Parathyroid adenoma (tissue), 2 donors: ENCODE measurements around the gene FLYWCH1.

Source experiments
- H2AFZ ChIP-seq: fragments of 300-600 bp; sonication (generic); one replicate; pipeline ENCODE4 v1.7.0; 2017; ENCODE audit warnings: antibody characterized with exemption, mild to moderate bottlenecking
- H3K27ac ChIP-seq: fragments of 300-600 bp; sonication (generic); one replicate; pipeline ENCODE4 v1.7.0; 2017
- H3K27me3 ChIP-seq: fragments of 300-600 bp; sonication (generic); one replicate; pipeline ENCODE4 v1.7.0; 2017; ENCODE audit warnings: low read length; ENCODE audit not compliant: control insufficient read depth, insufficient read depth
- H3K36me3 ChIP-seq: fragments of 300-600 bp; sonication (generic); one replicate; pipeline ENCODE4 v1.7.0; 2017; ENCODE audit warnings: low read length; ENCODE audit not compliant: control insufficient read depth, insufficient read depth
- H3K4me1 ChIP-seq: fragments of 300-600 bp; sonication (generic); one replicate; pipeline ENCODE4 v1.7.0; 2017; ENCODE audit warnings: control low read depth
- H3K4me2 ChIP-seq: fragments of 300-600 bp; sonication (generic); one replicate; pipeline ENCODE4 v1.7.0; 2017; ENCODE audit warnings: low read length
- H3K4me3 ChIP-seq: fragments of 300-600 bp; sonication (generic); one replicate; pipeline ENCODE4 v1.7.0; 2017; ENCODE audit warnings: low read depth, low read length
- H3K79me2 ChIP-seq: fragments of 300-600 bp; sonication (generic); one replicate; pipeline ENCODE4 v1.7.0; 2017; ENCODE audit warnings: control low read depth
- H3K9ac ChIP-seq: fragments of 300-600 bp; sonication (generic); one replicate; pipeline ENCODE4 v1.7.0; 2017; ENCODE audit warnings: mild to moderate bottlenecking
- H3K9me3 ChIP-seq: fragments of 300-600 bp; sonication (generic); one replicate; pipeline ENCODE4 v1.7.0; 2017; ENCODE audit warnings: low read length; ENCODE audit not compliant: control insufficient read depth
- TF ChIP-seq, protein P1 (sequence below): fragments of 300-600 bp; sonication (generic); IDR thresholded peaks from one replicate; pipeline ENCODE4 v1.7.0; 2017; ENCODE audit warnings: antibody characterized with exemption, mild to moderate bottlenecking
- donor health status: primary hyperparathyroidism.

Gene FLYWCH1

DNA sequence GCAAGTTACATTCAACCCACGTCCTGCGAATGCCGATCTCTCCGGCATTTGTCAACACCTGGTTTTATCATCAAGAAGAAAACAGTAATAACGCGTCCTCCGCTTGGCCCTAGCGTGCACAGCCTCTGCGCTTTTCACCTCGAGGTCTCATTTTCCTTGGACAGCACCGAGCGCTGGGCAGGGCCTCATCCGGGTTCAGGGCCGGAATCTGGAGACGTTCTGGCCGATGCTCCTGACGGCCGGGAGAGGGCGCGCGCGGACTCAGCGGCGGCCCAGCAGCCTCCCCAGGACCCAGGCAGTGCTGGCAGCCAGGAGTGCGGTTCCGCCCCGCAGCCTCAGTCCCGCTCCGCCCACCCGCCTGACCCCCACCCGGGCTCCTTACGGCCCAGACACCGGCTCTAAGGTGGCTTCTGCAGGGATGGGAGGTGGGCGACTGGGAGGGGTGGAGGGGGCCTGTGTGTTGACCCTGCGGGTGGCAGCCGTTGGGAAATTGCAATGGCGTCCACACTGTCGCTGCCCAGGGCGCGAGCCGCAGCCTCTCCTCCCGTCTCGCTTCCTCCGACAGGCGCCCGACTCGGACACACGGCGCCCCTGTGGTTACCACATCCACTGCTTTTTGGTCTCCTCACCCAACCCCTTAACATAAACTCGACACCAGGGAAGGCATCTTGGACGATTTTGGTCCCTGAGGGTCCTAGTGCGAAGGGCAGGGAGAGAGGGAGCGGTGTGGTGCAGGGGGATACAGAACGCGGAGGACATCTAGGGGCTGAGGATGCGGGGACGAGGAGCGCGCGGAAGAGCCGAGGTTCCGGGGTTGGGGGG, 7.4 kb upstream of the FLYWCH1 start:
- H3K9ac ChIP-seq: peak overlapping the region; percentile 41
- peaks cover 10% of the 10 kb centered on the region for H3K4me1 ChIP-seq
- H3K27me3 ChIP-seq: no peaks in the 10 kb centered on the region

DNA sequence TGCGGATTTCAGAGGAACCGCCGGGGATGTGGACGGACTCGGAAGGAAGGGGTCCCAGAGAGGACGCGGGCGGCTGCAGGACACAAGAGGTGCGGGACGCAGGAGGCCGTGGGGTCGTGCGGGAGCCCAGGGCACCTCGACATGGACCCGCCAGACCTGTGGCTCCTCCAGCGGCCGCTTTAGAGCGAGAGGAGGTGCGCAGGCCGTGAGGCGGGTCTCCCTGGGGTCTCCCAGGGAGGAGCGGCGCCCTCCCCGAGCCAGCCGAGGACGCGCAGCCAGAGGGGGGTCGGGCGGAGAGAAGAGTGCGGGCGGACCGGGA, 6.8 kb upstream of the FLYWCH1 start:
- H3K9me3 ChIP-seq: no peaks in the 10 kb centered on the region
- H3K27me3 ChIP-seq: no peaks in the 10 kb centered on the region
- H3K36me3 ChIP-seq: no peaks in the 10 kb centered on the region
- peaks cover 10% of the 10 kb centered on the region for H3K4me1 ChIP-seq
- H3K4me3 ChIP-seq: peak overlapping the region; percentile 93
- H3K9ac ChIP-seq: peak overlapping the region; percentile 41
- H3K27ac ChIP-seq: peak overlapping the region; percentile 94
- TF ChIP-seq, protein P1, sequence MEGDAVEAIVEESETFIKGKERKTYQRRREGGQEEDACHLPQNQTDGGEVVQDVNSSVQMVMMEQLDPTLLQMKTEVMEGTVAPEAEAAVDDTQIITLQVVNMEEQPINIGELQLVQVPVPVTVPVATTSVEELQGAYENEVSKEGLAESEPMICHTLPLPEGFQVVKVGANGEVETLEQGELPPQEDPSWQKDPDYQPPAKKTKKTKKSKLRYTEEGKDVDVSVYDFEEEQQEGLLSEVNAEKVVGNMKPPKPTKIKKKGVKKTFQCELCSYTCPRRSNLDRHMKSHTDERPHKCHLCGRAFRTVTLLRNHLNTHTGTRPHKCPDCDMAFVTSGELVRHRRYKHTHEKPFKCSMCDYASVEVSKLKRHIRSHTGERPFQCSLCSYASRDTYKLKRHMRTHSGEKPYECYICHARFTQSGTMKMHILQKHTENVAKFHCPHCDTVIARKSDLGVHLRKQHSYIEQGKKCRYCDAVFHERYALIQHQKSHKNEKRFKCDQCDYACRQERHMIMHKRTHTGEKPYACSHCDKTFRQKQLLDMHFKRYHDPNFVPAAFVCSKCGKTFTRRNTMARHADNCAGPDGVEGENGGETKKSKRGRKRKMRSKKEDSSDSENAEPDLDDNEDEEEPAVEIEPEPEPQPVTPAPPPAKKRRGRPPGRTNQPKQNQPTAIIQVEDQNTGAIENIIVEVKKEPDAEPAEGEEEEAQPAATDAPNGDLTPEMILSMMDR: no peak
- peak overlapping the region; percentile 98 for H3K4me2 ChIP-seq
- peak overlapping the region; percentile 96 for H2AFZ ChIP-seq
- H3K79me2 ChIP-seq: no peaks in the 10 kb centered on the region

More for the DNA sequence above, 7.4 kb upstream of the FLYWCH1 start:
- TF ChIP-seq, protein P1: peak; percentile 98
- Histone ChIP-seq H3K27ac (peak overlapping the region; percentile 94), H3K9me3 (no peaks in the 10 kb centered on the region), H3K36me3 (no peaks in the 10 kb centered on the region), H3K79me2 (no peaks in the 10 kb centered on the region), H3K4me2 (peak overlapping the region; percentile 98), H3K4me3 (peak overlapping the region; percentile 93), H2AFZ (peak overlapping the region; percentile 96)

DNA sequence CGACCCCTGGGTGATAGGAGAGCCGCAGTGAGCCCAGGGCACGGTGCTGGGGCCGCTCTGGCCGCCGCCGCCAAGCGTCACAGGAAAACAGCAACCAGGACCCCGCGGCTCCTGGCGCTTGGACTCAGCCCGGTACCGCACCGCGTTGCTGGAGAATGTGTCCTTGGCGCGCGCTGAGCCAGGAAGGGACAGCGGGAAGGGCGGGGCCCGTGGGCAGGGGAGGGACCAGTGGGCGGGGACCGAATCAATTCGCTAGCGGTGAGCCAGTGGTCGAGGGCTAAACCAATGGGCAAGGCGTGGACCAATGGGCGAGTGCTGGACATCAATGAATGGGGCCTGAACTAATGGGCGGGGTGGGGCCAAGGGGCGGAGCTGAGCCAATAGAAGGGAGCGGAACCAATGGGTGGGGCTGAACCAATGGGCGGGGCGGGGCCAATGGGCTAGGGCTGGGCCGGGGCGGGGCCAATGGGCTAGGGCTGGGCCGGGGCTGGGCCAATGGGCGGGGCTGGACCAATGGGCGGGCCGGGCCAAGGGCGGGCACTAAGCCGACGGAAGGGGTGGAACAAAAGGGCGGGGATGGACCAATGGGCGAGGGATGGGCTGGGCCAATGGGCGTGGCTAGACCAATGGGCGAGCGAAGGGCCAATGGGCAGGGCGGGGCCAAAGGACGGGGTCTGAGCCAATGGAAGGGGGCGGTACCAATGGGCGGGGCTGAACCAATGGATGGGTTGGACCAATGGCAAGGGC, 6.3 kb upstream of the FLYWCH1 start:
- Histone ChIP-seq H3K9me3 (no peaks in the 10 kb centered on the region), H2AFZ (peak overlapping the region; percentile 96), H3K4me2 (peak overlapping the region; percentile 98), H3K9ac (peak overlapping the region; percentile 41), H3K4me3 (peak overlapping the region; percentile 93), H3K27ac (peak overlapping the region; percentile 94), H3K27me3 (no peaks in the 10 kb centered on the region), H3K79me2 (no peaks in the 10 kb centered on the region), H3K36me3 (no peaks in the 10 kb centered on the region), H3K4me1 (peaks cover 10% of the 10 kb centered on the region)
- TF ChIP-seq, protein P1: peak; percentile 7

DNA sequence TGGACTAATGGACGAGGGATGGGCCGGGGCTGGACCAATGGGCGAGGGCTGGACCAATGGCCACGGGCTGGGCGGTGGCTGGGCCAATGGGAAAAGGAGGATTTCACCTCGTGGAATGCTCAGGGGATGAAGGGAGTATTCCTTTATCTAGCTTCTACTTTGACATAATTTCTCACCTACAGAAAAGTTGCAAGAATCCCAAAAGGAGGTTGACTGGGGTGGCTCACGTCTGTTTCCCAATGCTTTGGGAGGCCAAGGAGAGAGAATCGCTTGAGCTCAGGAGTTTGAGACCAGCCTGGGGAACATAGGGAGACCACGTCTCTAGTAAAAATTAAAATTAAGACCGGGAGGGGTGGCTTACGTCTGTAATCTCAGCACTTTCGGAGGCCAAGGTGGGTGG, 5.7 kb upstream of the FLYWCH1 start:
- Histone ChIP-seq H2AFZ (peak overlapping the region; percentile 63), H3K4me2 (peak overlapping the region; percentile 52), H3K9ac (no peak overlapping the region), H3K27me3 (no peaks in the 10 kb centered on the region), H3K4me1 (peaks cover 10% of the 10 kb centered on the region), H3K9me3 (no peaks in the 10 kb centered on the region), H3K27ac (peak overlapping the region; percentile 74), H3K4me3 (peak overlapping the region; percentile 29), H3K79me2 (no peaks in the 10 kb centered on the region), H3K36me3 (no peaks in the 10 kb centered on the region)
- TF ChIP-seq, protein P1: no peak
